GM12872 (cell line): ENCODE measurements around the gene NACC2.

ENCODE experiments used
- TF ChIP-seq, protein P1 (sequence below): IDR thresholded peaks from 3 replicates; pipeline ENCODE4 v1.5.1; 2011; ENCODE audit warnings: low read depth, mild to moderate bottlenecking, low read length, moderate library complexity; ENCODE audit not compliant: insufficient read depth

NACC2 gene

DNA sequence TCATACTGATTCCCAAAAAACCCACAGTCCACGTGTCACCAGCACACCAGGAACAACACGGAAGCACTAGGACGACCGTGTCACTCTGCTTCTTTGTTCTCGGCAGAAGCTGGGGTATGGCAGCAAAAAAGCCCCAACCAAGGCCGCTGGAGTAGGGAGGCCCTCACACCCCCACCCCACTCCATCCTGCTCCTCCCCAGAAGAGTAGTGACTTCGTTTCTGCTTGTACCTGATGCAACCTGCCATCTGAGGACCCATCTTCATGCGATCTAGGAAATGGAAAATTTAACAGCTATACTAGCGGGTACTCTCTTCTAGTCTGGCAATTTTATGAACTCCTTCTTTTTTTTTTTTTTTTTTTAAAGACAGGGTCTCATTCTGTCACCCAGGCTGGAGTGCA lies 137.7 kb downstream of the NACC2 start:
- TF ChIP-seq, protein P1, sequence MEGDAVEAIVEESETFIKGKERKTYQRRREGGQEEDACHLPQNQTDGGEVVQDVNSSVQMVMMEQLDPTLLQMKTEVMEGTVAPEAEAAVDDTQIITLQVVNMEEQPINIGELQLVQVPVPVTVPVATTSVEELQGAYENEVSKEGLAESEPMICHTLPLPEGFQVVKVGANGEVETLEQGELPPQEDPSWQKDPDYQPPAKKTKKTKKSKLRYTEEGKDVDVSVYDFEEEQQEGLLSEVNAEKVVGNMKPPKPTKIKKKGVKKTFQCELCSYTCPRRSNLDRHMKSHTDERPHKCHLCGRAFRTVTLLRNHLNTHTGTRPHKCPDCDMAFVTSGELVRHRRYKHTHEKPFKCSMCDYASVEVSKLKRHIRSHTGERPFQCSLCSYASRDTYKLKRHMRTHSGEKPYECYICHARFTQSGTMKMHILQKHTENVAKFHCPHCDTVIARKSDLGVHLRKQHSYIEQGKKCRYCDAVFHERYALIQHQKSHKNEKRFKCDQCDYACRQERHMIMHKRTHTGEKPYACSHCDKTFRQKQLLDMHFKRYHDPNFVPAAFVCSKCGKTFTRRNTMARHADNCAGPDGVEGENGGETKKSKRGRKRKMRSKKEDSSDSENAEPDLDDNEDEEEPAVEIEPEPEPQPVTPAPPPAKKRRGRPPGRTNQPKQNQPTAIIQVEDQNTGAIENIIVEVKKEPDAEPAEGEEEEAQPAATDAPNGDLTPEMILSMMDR: no peak

DNA sequence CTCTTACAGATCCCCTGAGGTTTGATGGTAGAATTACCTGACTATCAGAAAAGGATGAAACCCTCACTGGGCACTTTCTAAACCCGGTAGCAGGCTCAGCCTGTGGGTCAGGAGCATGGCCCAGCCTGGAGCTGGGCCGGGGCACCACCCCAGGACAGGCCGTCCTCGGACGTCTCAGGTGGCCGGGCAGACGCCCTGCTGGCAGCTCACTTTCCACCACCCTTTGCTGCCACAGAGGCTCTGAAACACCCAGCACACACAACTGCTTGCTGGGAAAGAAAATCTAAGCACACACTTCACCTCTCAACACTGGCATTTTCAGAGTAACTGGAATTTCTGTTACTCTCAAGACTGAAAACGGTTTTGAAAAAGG lies 138.3 kb downstream of the NACC2 start:
- TF ChIP-seq, protein P1: no peak
